CD14-positive monocyte (primary cell): ENCODE results near the gene TRHDE. TPM values are rescaled to one million over a fixed set of nuclear protein-coding genes. Genes with fewer than 3 reads are reported as not detected.

Experiments
- DNase-seq, 3 donors: peaks; one replicate each; pipeline ENCODE4 v3.0.0-alpha.2; 2011 to 2022
- H2AFZ ChIP-seq: 2 replicates; pipeline ENCODE4 v1.6.0; 2012; ENCODE audit warnings: mild to moderate bottlenecking, low read depth, low read length, inconsistent platforms; ENCODE audit not compliant: insufficient read depth, poor library complexity, severe bottlenecking
- H3K27ac ChIP-seq, 2 donors: 1 replicate in 1 of 2; 2 replicates in 1 of 2; pipeline ENCODE4 v1.5.1; 2012 to 2013; ENCODE audit warnings: low read length in 2 of 2, control low read depth in 1 of 2, inconsistent platforms in 1 of 2, low read depth in 1 of 2, mild to moderate bottlenecking in 1 of 2
- H3K27me3 ChIP-seq, 2 donors: one replicate each; pipeline versions ENCODE4 v1.6.0 to v1.6.1; 2011 to 2013; ENCODE audit warnings: low read length in 2 of 2; ENCODE audit not compliant: control insufficient read depth in 2 of 2, insufficient read depth in 2 of 2
- H3K36me3 ChIP-seq, 2 donors: replicated peaks in 1 of 2; 1 replicate in 1 of 2; 2 replicates in 1 of 2; pipeline versions ENCODE4 v1.5.1 to v1.6.1; 2012 to 2013; ENCODE audit warnings: low read length in 2 of 2, control low read depth in 1 of 2, inconsistent platforms in 1 of 2, mild to moderate bottlenecking in 1 of 2; ENCODE audit not compliant: insufficient read depth in 2 of 2, control insufficient read depth in 1 of 2
- H3K4me1 ChIP-seq, 2 donors: 1 replicate in 1 of 2; 2 replicates in 1 of 2; pipeline versions ENCODE4 v1.5.1 to v1.6.1; 2012 to 2013; ENCODE audit warnings: low read length in 2 of 2, control low read depth in 1 of 2, inconsistent platforms in 1 of 2, mild to moderate bottlenecking in 1 of 2, moderate library complexity in 1 of 2; ENCODE audit not compliant: insufficient read depth in 2 of 2, control insufficient read depth in 1 of 2
- H3K4me2 ChIP-seq: replicated peaks from 2 replicates; pipeline ENCODE3; 2012; ENCODE audit warnings: low read length, moderate library complexity, mild to moderate bottlenecking; ENCODE audit not compliant: poor library complexity, severe bottlenecking; ENCODE audit errors: extremely low read depth
- H3K4me3 ChIP-seq, 3 experiments: fragments of 200-600 bp in 1 of 3; sonication (generic) in 1 of 3; replicated peaks in 1 of 3; 1 replicate in 2 of 3; 2 replicates in 1 of 3; pipeline ENCODE4 v1.5.1; 2011 to 2013; ENCODE audit warnings: low read length in 3 of 3, mild to moderate bottlenecking in 3 of 3, control low read depth in 2 of 3, low read depth in 2 of 3, inconsistent platforms in 1 of 3, moderate library complexity in 1 of 3
- H3K79me2 ChIP-seq: 2 replicates; pipeline ENCODE4 v1.6.0; 2012; ENCODE audit warnings: mild to moderate bottlenecking, control low read depth, inconsistent platforms, low read length, moderate library complexity; ENCODE audit not compliant: insufficient read depth
- H3K9ac ChIP-seq: 2 replicates; pipeline ENCODE4 v1.6.0; 2017; ENCODE audit warnings: low read length, mild to moderate bottlenecking; ENCODE audit not compliant: insufficient read depth, poor library complexity, severe bottlenecking
- H3K9me3 ChIP-seq, 2 donors: replicated peaks in 1 of 2; 1 replicate in 1 of 2; 2 replicates in 1 of 2; pipeline versions ENCODE4 v1.5.1 to v1.6.1; 2012 to 2013; ENCODE audit warnings: low read length in 2 of 2, control low read depth in 1 of 2; ENCODE audit not compliant: control insufficient read depth in 1 of 2, insufficient read depth in 1 of 2
- H4K20me1 ChIP-seq: 2 replicates; pipeline ENCODE4 v1.6.0; 2012; ENCODE audit warnings: mild to moderate bottlenecking, low read length, control low read depth, moderate library complexity; ENCODE audit not compliant: insufficient read depth
- H3K27ac Mint-ChIP-seq, 7 donors: one replicate each; pipeline ENCODE4 v1.8.0; 2020; ENCODE audit warnings: mild to moderate bottlenecking in 7 of 7, mixed read lengths in 7 of 7, moderate library complexity in 6 of 7, inconsistent platforms in 2 of 7
- H3K27me3 Mint-ChIP-seq, 3 donors: one replicate each; pipeline ENCODE4 v1.8.0; 2021 to 2022; ENCODE audit warnings: low read depth in 3 of 3, mild to moderate bottlenecking in 3 of 3, mixed read lengths in 3 of 3, moderate library complexity in 3 of 3, inconsistent platforms in 1 of 3
- H3K36me3 Mint-ChIP-seq, 2 donors: one replicate each; pipeline ENCODE4 v1.8.0; 2020; ENCODE audit warnings: mixed read lengths in 2 of 2, inconsistent platforms in 1 of 2, mild to moderate bottlenecking in 1 of 2
- H3K4me1 Mint-ChIP-seq: one replicate; pipeline ENCODE4 v1.8.0; 2020; ENCODE audit warnings: mild to moderate bottlenecking, mixed read lengths
- H3K4me3 Mint-ChIP-seq, 2 donors: one replicate each; pipeline ENCODE4 v1.8.0; 2020; ENCODE audit warnings: mild to moderate bottlenecking in 2 of 2, mixed read lengths in 2 of 2, moderate library complexity in 1 of 2
- H3K9me3 Mint-ChIP-seq, 7 donors: one replicate each; pipeline ENCODE4 v1.8.0; 2020 to 2022; ENCODE audit warnings: mixed read lengths in 7 of 7, mild to moderate bottlenecking in 6 of 7, moderate library complexity in 6 of 7, inconsistent platforms in 2 of 7
- WGBS: methylation state at CpG from one replicate; pipeline ENCODE4 v1.1.5; 2013; ENCODE audit warnings: missing lambda C conversion rate; ENCODE audit not compliant: insufficient coverage; 5-methylcytosine and 5-hydroxymethylcytosine counted together
- intact Hi-C, 2 donors: fragments of 100-400 bp; cut with micrococcal nuclease; formaldehyde crosslinking; loops; one replicate each; pipeline versions ENCODE4 v1.15.0 to v1.15.1; 2023
- polyA plus RNA-seq, 3 donors: library from polyadenylated mRNA; depleted of rRNA in 1 of 3; unstranded in 2 of 3; stranded (reverse) in 1 of 3; fragments of 300-500 nt in 2 of 3; fragments of >200 nt in 1 of 3; fragmentation: Illumina TruSeq in 2 of 3; gene quantifications; 1 replicate in 2 of 3; 2 replicates in 1 of 3; pipeline ENCODE4 v1.2.3, GENCODE V29; 2012 to 2021
- TF ChIP-seq, protein P1 (sequence below): fragments of 200-600 bp; IDR thresholded peaks from one replicate; pipeline ENCODE4 v1.8.0; 2022; ENCODE audit warnings: antibody characterized with exemption, mild to moderate bottlenecking

Gene TRHDE
- polyA plus RNA-seq, 3 donors = not detected

DNA sequence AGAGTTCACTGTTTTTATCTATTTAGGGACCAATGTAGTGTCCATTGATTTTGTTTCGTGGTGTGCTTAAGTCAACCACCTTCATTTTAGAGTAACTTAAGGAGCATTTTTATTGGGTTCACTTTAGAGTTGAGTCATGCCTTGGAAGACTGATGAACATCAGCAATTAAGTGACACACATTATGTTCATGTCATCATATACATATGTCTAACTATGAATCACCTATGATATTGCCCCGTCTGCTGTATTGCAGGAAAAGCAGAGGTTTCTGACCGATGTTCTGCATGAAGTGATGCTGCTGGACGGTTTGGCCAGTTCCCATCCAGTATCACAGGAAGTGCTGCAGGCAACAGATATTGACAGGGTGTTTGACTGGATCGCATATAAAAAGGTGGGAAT is 227.1 kb downstream of the TRHDE start:
- 89% methylated on average over 3 of the region's 5 CpGs for WGBS
- Histone ChIP-seq H3K36me3 (no peaks in the 10 kb centered on the region), H3K27me3 (no peaks in the 10 kb centered on the region), H3K4me2 (no peak overlapping the region), H3K4me3 (no peak overlapping the region), H3K9ac (no peak overlapping the region), H2AFZ (no peak overlapping the region), H3K9me3 (peaks cover 0 to 4% of the 10 kb centered on the region in 2 donors), H4K20me1 (no peaks in the 10 kb centered on the region), H3K4me1 (no peaks in the 10 kb centered on the region), H3K27ac (no peak overlapping the region), H3K79me2 (no peaks in the 10 kb centered on the region)
- Mint-ChIP-seq H3K27ac (no peak overlapping the region), H3K9me3 (peaks cover 0 to 14% (median 4%) of the 10 kb centered on the region in 7 donors), H3K4me3 (no peak overlapping the region), H3K36me3 (no peaks in the 10 kb centered on the region), H3K27me3 (no peaks in the 10 kb centered on the region), H3K4me1 (no peaks in the 10 kb centered on the region)
- DNase-seq = no peak
- intact Hi-C loops = no loop called here
- TF ChIP-seq, protein P1, sequence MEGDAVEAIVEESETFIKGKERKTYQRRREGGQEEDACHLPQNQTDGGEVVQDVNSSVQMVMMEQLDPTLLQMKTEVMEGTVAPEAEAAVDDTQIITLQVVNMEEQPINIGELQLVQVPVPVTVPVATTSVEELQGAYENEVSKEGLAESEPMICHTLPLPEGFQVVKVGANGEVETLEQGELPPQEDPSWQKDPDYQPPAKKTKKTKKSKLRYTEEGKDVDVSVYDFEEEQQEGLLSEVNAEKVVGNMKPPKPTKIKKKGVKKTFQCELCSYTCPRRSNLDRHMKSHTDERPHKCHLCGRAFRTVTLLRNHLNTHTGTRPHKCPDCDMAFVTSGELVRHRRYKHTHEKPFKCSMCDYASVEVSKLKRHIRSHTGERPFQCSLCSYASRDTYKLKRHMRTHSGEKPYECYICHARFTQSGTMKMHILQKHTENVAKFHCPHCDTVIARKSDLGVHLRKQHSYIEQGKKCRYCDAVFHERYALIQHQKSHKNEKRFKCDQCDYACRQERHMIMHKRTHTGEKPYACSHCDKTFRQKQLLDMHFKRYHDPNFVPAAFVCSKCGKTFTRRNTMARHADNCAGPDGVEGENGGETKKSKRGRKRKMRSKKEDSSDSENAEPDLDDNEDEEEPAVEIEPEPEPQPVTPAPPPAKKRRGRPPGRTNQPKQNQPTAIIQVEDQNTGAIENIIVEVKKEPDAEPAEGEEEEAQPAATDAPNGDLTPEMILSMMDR = no peak

DNA sequence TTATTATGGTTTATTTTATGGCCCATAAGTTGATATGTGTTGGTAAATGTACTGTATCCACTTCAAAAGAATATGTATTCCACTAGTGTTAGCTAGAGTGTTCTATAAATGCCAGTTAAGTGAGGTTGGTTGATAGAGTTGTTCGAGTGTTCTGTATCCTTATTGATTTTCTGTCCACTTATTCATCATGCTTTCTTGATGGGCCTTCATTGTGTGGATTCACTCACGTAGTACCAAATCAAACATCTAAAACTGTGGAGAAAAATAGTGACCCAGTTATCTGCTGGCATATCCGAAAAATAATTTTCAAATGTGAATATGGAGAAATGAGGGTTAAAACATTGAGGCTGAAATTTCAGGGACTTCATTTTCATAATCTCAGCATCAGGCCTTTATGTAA is 230.4 kb downstream of the TRHDE start:
- Histone ChIP-seq H3K27me3 (no peaks in the 10 kb centered on the region), H2AFZ (no peak overlapping the region), H4K20me1 (no peaks in the 10 kb centered on the region), H3K4me2 (no peak overlapping the region), H3K79me2 (no peaks in the 10 kb centered on the region), H3K27ac (no peak overlapping the region), H3K4me1 (no peaks in the 10 kb centered on the region), H3K36me3 (no peaks in the 10 kb centered on the region), H3K4me3 (no peak overlapping the region), H3K9ac (no peak overlapping the region), H3K9me3 (peaks cover 0 to 4% of the 10 kb centered on the region in 2 donors)
- TF ChIP-seq, protein P1 = no peak
- no peak for DNase-seq
- H3K4me1 Mint-ChIP-seq = no peaks in the 10 kb centered on the region
- peaks cover 0 to 14% (median 5%) of the 10 kb centered on the region in 7 donors for H3K9me3 Mint-ChIP-seq
- no CpG with 5 or more reads among the region's 3 CpGs for WGBS
- no peaks in the 10 kb centered on the region for H3K36me3 Mint-ChIP-seq
- no peak overlapping the region for H3K4me3 Mint-ChIP-seq
- H3K27me3 Mint-ChIP-seq = peaks cover 0 to 2% (median 0%) of the 10 kb centered on the region in 3 donors
- intact Hi-C loops = no loop called here
- H3K27ac Mint-ChIP-seq = no peak overlapping the region
